ENCODE data around the gene CILP2.
A peak's percentile ranks its signal among the peaks of the same experiment; 100 is the strongest.

The CILP2 gene
- 1.1 to 3.4 reads per million in 2 donors for total RNA-seq

GRCh38 chr19:19538061-19538784 is at the start of gene CILP2:
Gene CILP2 (plus strand): TSS chr19:19538265. CDS start chr19:19538350, 85 bp downstream.
- peak in 2 of 5 experiments; percentile 24 to 25 for DNase-seq

- peak; percentile 67 to 99 (median 86) for DNase-seq
Measured at GRCh38 chr19:19488875-19489690, 49.0 kb upstream of the CILP2 start.

GRCh38 chr19:19489804-19490204 is 48.3 kb upstream of the CILP2 start:
- DNase-seq: no peak

- DNase-seq: peak; percentile 36 to 85 (median 69)
Measured at GRCh38 chr19:19490214-19490968, 47.7 kb upstream of the CILP2 start.

- no peak for DNase-seq
Measured at GRCh38 chr19:19491321-19492025, 46.6 kb upstream of the CILP2 start.

- no peak for DNase-seq
Measured at GRCh38 chr19:19492026-19492610, 45.9 kb upstream of the CILP2 start.

- no peak for DNase-seq
Measured at GRCh38 chr19:19493841-19494546, 44.1 kb upstream of the CILP2 start.

GRCh38 chr19:19495614-19496603 is 42.2 kb upstream of the CILP2 start:
- no peak for DNase-seq

GRCh38 chr19:19498255-19498991 is 39.6 kb upstream of the CILP2 start:
- no peak for DNase-seq

GRCh38 chr19:19499272-19499995 is 38.6 kb upstream of the CILP2 start:
- no peak for DNase-seq

- no peak for DNase-seq
Measured at GRCh38 chr19:19500975-19501644, 37.0 kb upstream of the CILP2 start.

- no peak for DNase-seq
Measured at GRCh38 chr19:19501798-19502197, 36.3 kb upstream of the CILP2 start.

GRCh38 chr19:19502281-19502680 is 35.8 kb upstream of the CILP2 start:
- no peak for DNase-seq

- no peak for DNase-seq
Measured at GRCh38 chr19:19502808-19503602, 35.1 kb upstream of the CILP2 start.

GRCh38 chr19:19504754-19505668 is 33.1 kb upstream of the CILP2 start:
- DNase-seq: no peak

Data from T-helper 2 cell (primary cell).